ENCODE measurements around the gene AGRP.
"Not testable (repeated sequence)": the region's sequence is repeated elsewhere in the genome, so short reads cannot be mapped to it uniquely, and the experiment has no call there.

The AGRP gene

DNA sequence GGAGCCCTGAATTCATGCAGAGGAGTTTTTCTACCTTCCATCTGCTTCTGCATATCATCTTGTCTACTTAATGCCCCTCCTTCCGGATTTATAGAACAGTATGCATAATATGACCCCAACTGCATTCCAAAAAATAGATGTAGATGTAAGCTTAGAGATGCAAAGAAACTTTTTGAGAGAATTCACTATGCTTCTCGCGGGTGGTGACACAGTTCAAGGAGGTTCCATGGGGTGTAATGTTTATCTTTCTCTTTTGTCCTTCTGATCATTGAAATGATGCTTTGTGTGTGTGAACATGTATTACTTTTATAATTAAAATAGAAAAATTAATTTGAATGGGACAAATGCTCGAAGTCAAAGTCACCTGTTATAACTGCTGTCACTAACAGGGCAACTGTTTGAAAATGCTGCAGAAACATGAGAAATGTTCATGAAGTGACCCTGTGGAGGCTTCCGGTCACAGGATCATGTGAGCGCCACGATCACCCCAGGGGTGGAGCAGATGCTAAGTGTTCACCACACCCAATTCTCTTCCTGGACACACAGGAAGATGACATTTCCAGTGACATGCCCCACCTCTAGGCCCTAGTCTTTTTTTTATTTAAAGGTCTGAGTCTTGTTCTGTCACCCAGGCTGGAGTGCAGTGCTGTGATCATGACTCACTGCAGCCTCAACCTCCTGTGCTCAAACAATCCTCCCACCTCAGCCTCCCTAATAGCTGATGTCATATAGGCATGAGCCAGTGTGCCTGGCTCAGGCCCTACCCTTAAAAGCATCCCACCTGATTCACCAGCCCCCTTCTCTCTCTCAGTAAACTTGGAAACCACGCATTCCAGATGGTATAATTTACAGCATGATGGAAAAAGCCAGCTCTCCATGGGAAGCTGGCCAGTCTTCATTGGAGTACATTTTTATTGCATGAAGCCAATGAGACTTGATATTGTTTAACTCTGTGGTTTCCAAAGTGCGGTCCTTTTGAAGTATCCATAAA is 21.0 kb upstream of the AGRP start:
- no peak for DNase-seq

DNA sequence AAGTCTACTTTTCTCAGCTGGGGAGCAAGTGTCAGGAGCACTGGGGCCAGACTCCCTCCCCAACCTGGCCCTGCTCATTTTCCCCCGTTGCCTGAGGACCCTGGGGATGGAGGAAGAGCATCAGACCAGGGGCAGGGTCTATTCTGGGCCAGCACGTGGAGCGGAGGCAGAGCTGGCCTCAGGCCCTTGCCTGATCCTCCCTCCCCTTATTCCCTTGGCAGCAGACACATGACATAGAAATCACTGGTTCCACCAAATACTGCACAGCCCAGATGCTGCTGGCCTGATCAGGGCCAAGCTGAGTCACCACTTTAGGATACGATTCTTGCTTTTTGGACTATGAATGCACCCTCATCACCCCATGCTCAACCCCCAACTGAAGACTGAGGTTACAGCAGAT is 15.8 kb upstream of the AGRP start:
- DNase-seq, result no peak

GRCh38 chr16:67490335-67491096 is 7.2 kb upstream of the AGRP start:
- no peak for DNase-seq

DNA sequence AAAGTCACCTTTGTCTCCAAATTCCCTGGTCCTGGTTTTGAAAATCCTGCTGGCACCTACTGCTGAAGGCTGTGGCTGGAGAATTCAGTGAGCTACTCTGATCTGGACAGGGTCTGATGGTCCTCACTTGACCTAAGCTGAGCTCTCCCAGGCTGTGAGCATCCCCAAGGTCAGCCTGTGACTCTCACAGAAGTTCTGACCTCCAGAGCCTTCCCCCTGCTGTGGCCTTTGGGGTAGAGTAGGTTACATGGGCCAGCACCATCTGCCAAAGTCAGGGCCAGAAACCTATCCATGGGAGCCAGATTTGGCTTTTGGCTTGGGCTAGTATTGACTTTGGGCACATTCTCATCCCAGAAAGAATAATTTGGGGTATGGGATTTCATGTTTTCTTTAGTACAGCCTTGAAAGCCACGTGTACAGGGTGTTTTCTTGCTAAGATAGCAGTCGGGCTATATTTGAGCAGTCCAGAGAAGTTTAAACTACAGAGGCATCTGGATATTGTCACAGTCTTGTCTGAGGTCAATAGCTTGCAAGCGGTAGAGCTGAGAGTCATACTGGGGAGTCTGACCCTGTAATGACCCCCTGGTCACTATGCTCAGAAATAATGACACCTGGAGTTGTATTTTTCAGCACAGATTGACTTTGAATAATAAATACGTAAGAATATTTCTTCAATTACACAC is 6.2 kb upstream of the AGRP start:
- DNase-seq, result no peak

DNA sequence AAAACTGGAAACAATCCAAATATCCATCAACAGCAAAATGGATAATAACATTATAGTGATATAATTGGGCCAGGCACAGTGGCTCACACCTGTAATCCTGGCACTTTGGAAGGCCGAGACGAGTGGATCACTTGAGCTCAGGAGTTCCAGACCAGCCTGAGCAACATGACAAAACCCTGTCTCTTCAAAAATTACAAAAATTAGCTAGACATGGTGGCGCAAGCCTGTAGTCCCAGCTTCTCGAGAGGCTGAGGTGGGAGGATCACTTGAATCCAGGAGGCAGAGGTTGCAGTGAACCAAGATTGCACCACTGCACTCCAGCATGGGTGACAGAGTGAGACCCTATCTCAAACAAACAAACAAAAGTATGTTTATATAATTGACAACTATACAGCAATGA is 4.2 kb upstream of the AGRP start:
- not testable (repeated sequence) for DNase-seq

- no peak for DNase-seq
Measured at GRCh38 chr16:67486805-67487204, 3.5 kb upstream of the AGRP start.

DNA sequence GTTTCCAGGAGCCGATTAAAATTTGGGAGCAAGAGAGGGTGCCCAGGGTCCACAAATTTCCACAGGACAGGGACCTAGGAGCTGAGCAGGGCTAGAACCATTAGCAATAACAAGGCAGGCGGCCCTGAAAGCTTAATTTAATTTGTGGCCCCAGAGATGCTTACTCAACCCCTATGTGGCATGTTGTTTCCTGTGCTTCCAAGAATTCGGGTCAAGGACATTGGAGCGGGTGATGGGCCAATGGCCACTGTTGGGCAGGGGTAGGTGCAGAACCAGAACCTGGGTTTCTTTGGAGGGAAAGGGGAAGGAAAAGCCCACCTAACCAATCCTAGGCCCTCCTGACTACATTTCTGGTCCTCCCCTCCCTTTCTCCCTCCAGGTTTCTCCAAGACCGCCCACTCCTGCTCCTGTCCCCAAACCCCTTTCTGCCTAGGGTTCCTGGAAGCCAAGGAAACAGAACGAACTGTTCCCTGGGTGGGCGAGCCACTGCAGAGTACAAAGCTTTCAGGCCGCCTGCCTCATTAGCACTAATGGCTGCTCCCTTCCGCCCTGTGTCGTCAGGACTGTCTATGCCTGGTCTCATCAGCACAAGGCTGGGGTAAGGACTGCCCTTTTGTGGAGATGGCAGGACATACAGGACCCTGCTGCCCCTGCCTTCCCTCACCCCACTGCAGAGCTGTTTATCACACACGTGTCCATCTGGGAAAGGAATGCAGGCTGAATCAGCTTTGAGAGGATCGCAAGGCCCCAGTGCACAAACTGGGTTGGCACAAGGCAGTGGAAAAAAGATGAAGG is 581 bp upstream of the AGRP start:
- no peak for DNase-seq

DNA sequence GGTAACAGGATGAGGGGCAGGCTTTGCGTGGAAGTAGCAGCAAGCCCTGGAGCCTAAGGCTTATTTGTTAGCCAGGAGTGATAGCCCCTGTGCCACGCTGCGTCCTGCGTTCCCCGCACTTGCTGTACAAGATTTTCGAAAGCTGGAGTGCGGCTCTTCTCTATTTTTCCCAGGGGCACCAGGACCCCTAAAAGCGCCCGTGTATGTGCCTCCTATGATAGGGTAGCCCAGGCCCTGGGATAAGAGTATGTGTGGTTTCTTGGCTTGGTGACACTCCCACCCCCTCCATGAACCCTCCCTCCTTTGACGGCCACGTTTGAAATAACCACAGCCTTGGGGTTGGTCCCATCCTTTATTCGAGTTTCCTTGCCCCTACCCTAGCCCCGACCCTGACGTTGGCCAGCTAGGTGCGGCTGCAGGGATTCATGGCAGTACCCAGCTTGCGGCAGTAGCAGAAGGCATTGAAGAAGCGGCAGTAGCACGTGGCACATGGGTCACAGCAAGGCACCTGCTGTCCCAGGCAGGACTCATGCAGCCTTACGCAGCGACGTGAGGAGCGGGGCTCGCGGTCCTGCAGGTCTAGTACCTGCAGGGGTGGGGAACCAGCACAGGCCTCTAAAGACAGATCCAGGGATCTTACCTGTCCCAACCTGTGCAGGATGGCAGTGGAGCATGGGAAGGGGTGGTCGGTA is 968 bp downstream of the AGRP start:
- no peak for DNase-seq

DNA sequence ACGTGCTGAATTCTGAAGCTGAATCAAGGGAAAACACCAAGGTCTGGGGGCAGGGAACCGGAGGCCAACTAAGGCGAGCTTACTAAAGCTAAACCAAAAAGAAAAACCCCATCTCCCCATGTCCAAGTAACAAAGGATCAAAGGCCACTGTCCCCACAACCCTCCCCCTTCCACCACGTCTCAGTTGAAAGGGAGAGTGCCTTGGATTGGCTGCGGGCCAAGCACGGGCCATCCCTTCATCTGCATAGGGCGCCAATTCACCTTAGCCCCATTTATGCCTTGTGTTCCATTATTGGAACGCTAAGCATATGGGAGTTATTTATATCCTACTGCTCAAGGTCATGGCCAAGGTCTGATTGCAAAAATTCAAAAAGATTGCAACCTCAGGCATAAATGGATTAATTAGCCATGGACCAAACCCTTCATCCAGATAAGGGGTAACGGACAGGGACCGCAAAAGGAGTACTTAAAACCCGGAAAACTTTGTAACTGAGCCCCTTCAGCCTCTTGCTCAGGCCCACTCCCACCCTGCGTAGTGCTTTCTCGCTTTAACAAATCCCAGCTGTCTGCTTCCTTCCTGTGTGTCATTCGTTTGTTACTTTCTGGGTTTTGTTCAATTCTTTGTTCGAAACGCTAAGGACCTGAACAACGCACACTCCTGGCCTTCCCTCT is 1.6 kb downstream of the AGRP start:
- peak; percentile 8 to 37 for DNase-seq

- peak; percentile 94 to 95 for DNase-seq
Measured at GRCh38 chr16:67480833-67481560, 2.4 kb downstream of the AGRP start, which contains the start of gene ATP6V0D1. Gene ATP6V0D1 (minus strand): TSS chr16:67481157. CDS start chr16:67481086, 71 bp downstream.

DNA sequence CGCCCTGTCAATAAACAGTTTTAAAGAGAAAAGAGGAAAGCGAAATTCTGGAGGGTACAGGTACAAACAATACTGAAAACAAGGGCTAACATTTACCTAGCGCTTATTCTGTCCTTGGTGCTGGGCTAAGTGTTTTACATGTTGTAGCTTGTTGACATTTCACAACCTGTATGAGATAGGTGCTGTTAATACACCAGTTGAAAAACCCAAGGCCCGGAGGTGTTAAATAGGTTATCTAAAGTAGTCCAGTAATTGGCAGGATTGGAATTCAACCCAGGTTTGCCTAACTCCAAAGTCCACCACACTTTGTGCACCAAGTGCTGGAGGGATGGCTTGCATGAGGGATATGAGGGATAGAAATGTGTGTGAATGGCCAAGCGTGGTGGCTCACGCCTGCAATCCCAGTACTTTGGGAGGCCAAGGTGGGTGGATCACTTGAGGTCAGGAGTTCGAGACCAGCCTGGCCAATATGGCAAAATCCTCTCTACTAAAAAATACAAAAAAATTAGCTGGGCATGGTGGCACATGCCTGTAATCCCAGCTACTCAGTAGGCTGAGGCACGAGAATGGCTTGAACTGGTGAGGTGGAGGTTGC is 5.3 kb downstream of the AGRP start:
- no peak for DNase-seq

DNA sequence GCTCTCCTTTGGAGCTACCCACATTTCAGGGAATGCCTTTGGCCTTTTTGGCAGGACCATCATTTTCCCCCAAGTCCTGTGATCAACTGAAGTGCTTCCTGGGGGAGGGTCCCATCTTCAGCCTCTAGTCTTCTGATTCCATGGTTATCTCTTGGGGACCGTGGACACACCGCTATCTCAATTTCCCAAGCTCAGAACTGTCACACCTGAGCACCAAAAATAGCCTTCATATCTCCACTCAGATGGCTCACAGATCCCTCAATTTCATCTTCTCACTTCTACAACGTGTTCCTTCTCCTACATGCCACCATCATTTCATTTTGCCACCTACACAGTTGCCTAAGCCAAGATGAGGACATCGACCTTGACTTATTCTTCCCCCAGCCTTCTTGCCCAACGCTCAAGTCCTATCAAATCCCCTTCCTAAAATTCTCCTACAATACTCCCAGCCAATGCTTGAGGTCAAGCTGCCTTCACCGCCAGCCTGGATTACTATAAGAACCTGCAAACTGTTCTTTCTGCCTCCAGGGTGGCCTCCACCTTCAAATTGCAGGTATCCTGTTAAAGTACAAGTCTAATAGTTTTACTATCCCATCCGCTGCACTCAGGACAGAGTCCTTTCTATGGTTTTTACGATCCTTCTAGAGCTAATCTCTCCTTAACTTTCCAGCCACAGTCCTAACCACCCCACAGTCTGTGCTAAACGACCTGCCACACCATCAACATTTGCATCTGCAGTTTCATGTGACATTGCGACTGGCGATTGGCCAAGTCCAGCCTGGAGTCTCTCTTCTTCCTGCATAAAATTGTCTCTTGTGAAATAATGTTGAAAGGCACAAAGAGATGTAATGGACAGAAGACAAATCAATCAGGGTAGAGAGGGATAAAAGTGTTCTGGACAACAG is 8.5 kb downstream of the AGRP start:
- no peak for DNase-seq

GRCh38 chr16:67471758-67472384 is 11.5 kb downstream of the AGRP start:
- no peak for DNase-seq

GRCh38 chr16:67470359-67470758 is 13.0 kb downstream of the AGRP start:
- DNase-seq, result peak; percentile 81 to 84

GRCh38 chr16:67468731-67469130 is 14.6 kb downstream of the AGRP start:
- no peak for DNase-seq

DNA sequence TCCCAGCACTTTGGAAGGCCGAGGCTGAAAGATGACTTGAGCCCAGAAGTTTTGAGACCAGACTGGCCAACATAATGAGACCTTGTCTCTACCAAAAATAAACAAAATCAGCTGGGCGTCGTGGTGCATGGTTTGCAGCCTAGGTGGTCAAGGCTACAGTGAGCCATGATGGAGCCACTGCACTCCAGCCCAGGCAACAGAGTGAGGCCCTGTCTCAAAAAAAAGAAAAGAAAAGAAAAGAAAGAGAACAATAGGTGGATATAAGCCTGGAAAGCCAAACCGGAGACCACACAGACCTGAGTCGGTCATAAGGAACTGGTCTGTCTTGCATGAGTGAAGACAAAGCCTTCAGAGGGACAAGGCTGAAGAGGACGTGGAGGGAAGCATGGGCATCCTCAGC is 16.8 kb downstream of the AGRP start:
- no peak for DNase-seq

GRCh38 chr16:67464565-67464964 is 18.8 kb downstream of the AGRP start:
- no peak for DNase-seq

- DNase-seq, result no peak
Measured at GRCh38 chr16:67463691-67464090, 19.7 kb downstream of the AGRP start.

Measured in SHP77 (cell line).